Activated CD4-positive, alpha-beta T cell treated with anti-CD3 and anti-CD28 coated beads, Interleukin-2, amount 10 ng/mL, durations not matched to agents 7 days and 5 days (primary cell): ENCODE data around the gene AHNAK. TPM values are rescaled to one million over a fixed set of nuclear protein-coding genes. Genes with fewer than 3 reads are reported as not detected.

ENCODE experiments used
- CTCF ChIA-PET: fragments of 350-600 bp; sonication (Branson Sonifier 250); formaldehyde crosslinking; loops from one replicate; lab custom pipeline; 2021; ENCODE audit warnings: antibody characterized with exemption; lab: Charles Lee
- POLR2A ChIA-PET: fragments of 350-600 bp; sonication (Branson Sonifier 250); formaldehyde crosslinking; loops from one replicate; lab custom pipeline; 2021; ENCODE audit warnings: antibody characterized with exemption; lab: Charles Lee
- DNase-seq: peaks from one replicate; pipeline ENCODE4 v3.0.0-alpha.2; 2020
- H3K27ac Mint-ChIP-seq: one replicate; pipeline ENCODE4 v1.8.0; 2021; ENCODE audit warnings: mild to moderate bottlenecking, moderate library complexity, mixed read lengths
- H3K27me3 Mint-ChIP-seq: one replicate; pipeline ENCODE4 v1.8.0; 2021; ENCODE audit warnings: mixed read lengths
- H3K36me3 Mint-ChIP-seq: one replicate; pipeline ENCODE4 v1.8.0; 2021; ENCODE audit warnings: low read depth, mixed read lengths
- H3K4me1 Mint-ChIP-seq: one replicate; pipeline ENCODE4 v1.8.0; 2021; ENCODE audit warnings: mixed read lengths
- H3K4me3 Mint-ChIP-seq: one replicate; pipeline ENCODE4 v1.8.0; 2021; ENCODE audit warnings: mild to moderate bottlenecking, moderate library complexity, mixed read lengths
- H3K9me3 Mint-ChIP-seq: one replicate; pipeline ENCODE4 v1.8.0; 2021; ENCODE audit warnings: mixed read lengths
- total RNA-seq, 2 experiments: library from RNA; stranded (reverse); gene quantifications; one replicate each; pipeline ENCODE4 v1.2.3, GENCODE V29; 2021

The AHNAK gene
- total RNA-seq, 2 experiments from 2014 or later: 206 to 237 TPM

- no peaks in the 10 kb centered on the region for H3K9me3 Mint-ChIP-seq
- H3K36me3 Mint-ChIP-seq: peaks cover 23% of the 10 kb centered on the region
- H3K4me1 Mint-ChIP-seq: peaks cover 59% of the 10 kb centered on the region
- no peaks in the 10 kb centered on the region for H3K27me3 Mint-ChIP-seq
- ChIA-PET CTCF (interaction anchor here (0.6 to 10.0 kb wide), 5 partner anchors 19 to 114 kb away, joined by 3 to 83 read pairs (median 7); no protein-coding TSS in a partner anchor), POLR2A (no interaction called here)
- peak overlapping the region; percentile 40 for H3K4me3 Mint-ChIP-seq
- H3K27ac Mint-ChIP-seq: peak overlapping the region; percentile 69
- no peak for DNase-seq
Observed at GRCh38 chr11:62538470-62539237, 8.0 kb downstream of the AHNAK start.

GRCh38 chr11:62536301-62536957, 10.2 kb downstream of the AHNAK start:
- peaks cover 37% of the 10 kb centered on the region for H3K4me1 Mint-ChIP-seq
- no peaks in the 10 kb centered on the region for H3K9me3 Mint-ChIP-seq
- peaks cover 41% of the 10 kb centered on the region for H3K36me3 Mint-ChIP-seq
- ChIA-PET POLR2A (no interaction called here), CTCF (interaction anchor here (0.7 to 1.1 kb wide), 2 partner anchors 9 to 295 kb away, joined by 3 to 4 read pairs; partner anchors contain the start of gene STX5)
- no peak for DNase-seq
- no peak overlapping the region for H3K4me3 Mint-ChIP-seq
- H3K27ac Mint-ChIP-seq: no peak overlapping the region
- no peaks in the 10 kb centered on the region for H3K27me3 Mint-ChIP-seq

- H3K36me3 Mint-ChIP-seq: peaks cover 47% of the 10 kb centered on the region
- H3K4me3 Mint-ChIP-seq: no peak overlapping the region
- H3K9me3 Mint-ChIP-seq: no peaks in the 10 kb centered on the region
- peaks cover 31% of the 10 kb centered on the region for H3K4me1 Mint-ChIP-seq
- H3K27me3 Mint-ChIP-seq: no peaks in the 10 kb centered on the region
- H3K27ac Mint-ChIP-seq: no peak overlapping the region
- POLR2A ChIA-PET: no interaction called here
- no peak for DNase-seq
- CTCF ChIA-PET: interaction anchor here (0.7 to 1.1 kb wide), 3 partner anchors 9 to 296 kb away, joined by 3 to 5 read pairs (median 4); partner anchors contain the start of gene STX5
Observed at GRCh38 chr11:62535802-62536201, 10.8 kb downstream of the AHNAK start.

- no peak overlapping the region for H3K4me3 Mint-ChIP-seq
- H3K36me3 Mint-ChIP-seq: peaks cover 55% of the 10 kb centered on the region
- DNase-seq: no peak
- ChIA-PET CTCF (interaction anchor here (1.0 to 1.1 kb wide), 2 partner anchors 10 to 110 kb away, joined by 3 to 5 read pairs; no protein-coding TSS in a partner anchor), POLR2A (no interaction called here)
- H3K9me3 Mint-ChIP-seq: no peaks in the 10 kb centered on the region
- H3K4me1 Mint-ChIP-seq: peaks cover 25% of the 10 kb centered on the region
- H3K27ac Mint-ChIP-seq: peak overlapping the region; percentile 42
- H3K27me3 Mint-ChIP-seq: no peaks in the 10 kb centered on the region
Observed at GRCh38 chr11:62534779-62535545, 11.6 kb downstream of the AHNAK start.

- DNase-seq: no peak
- POLR2A ChIA-PET: no interaction called here
- Mint-ChIP-seq H3K4me3 (no peak overlapping the region), H3K9me3 (no peaks in the 10 kb centered on the region), H3K27ac (no peak overlapping the region), H3K27me3 (no peaks in the 10 kb centered on the region), H3K36me3 (peaks cover 81% of the 10 kb centered on the region), H3K4me1 (peaks cover 4% of the 10 kb centered on the region)
- CTCF ChIA-PET: no interaction called here
Observed at GRCh38 chr11:62532096-62532495, 14.5 kb downstream of the AHNAK start.

- Mint-ChIP-seq H3K9me3 (no peaks in the 10 kb centered on the region), H3K4me3 (no peak overlapping the region)
- POLR2A ChIA-PET: no interaction called here
Observed at GRCh38 chr11:62516736-62517371, 29.8 kb downstream of the AHNAK start.

GRCh38 chr11:62514151-62514550, 32.5 kb downstream of the AHNAK start:
- H3K36me3 Mint-ChIP-seq: peaks cover 31% of the 10 kb centered on the region

More at GRCh38 chr11:62516736-62517371, 29.8 kb downstream of the AHNAK start:
- Mint-ChIP-seq H3K36me3 (peaks cover 51% of the 10 kb centered on the region), H3K4me1 (peaks cover 2% of the 10 kb centered on the region), H3K27ac (no peak overlapping the region), H3K27me3 (no peaks in the 10 kb centered on the region)
- DNase-seq: no peak
- CTCF ChIA-PET: no interaction called here

GRCh38 chr11:62513626-62514025, 33.0 kb downstream of the AHNAK start:
- Mint-ChIP-seq H3K4me3 (no peak overlapping the region), H3K9me3 (no peaks in the 10 kb centered on the region), H3K27ac (no peak overlapping the region), H3K36me3 (peaks cover 26% of the 10 kb centered on the region), H3K27me3 (peaks cover 2% of the 10 kb centered on the region), H3K4me1 (peaks cover 2% of the 10 kb centered on the region)
- ChIA-PET CTCF (interaction anchor here (0.6 kb wide), 1 partner anchor 14 kb away, joined by 3 read pairs; no protein-coding TSS in a partner anchor), POLR2A (no interaction called here)
- no peak for DNase-seq

More at GRCh38 chr11:62514151-62514550, 32.5 kb downstream of the AHNAK start:
- Mint-ChIP-seq H3K9me3 (no peaks in the 10 kb centered on the region), H3K4me1 (peaks cover 2% of the 10 kb centered on the region), H3K27me3 (no peaks in the 10 kb centered on the region), H3K27ac (no peak overlapping the region), H3K4me3 (no peak overlapping the region)
- no peak for DNase-seq
- CTCF ChIA-PET: interaction anchor here (0.5 to 1.0 kb wide), 2 partner anchors 15 to 81 kb away, joined by 3 to 4 read pairs; no protein-coding TSS in a partner anchor
- POLR2A ChIA-PET: no interaction called here

- DNase-seq: no peak
- ChIA-PET CTCF (no interaction called here), POLR2A (no interaction called here)
- peaks cover 19% of the 10 kb centered on the region for H3K36me3 Mint-ChIP-seq
- H3K9me3 Mint-ChIP-seq: no peaks in the 10 kb centered on the region
- no peak overlapping the region for H3K27ac Mint-ChIP-seq
- peaks cover 2% of the 10 kb centered on the region for H3K27me3 Mint-ChIP-seq
- peaks cover 2% of the 10 kb centered on the region for H3K4me1 Mint-ChIP-seq
- H3K4me3 Mint-ChIP-seq: no peak overlapping the region
Observed at GRCh38 chr11:62512961-62513360, 33.6 kb downstream of the AHNAK start.

GRCh38 chr11:62508336-62509058, 38.1 kb downstream of the AHNAK start:
- no peak for DNase-seq
- no peak overlapping the region for H3K27ac Mint-ChIP-seq
- H3K9me3 Mint-ChIP-seq: no peaks in the 10 kb centered on the region
- no peak overlapping the region for H3K4me3 Mint-ChIP-seq
- POLR2A ChIA-PET: no interaction called here
- H3K36me3 Mint-ChIP-seq: no peaks in the 10 kb centered on the region
- H3K27me3 Mint-ChIP-seq: peaks cover 9% of the 10 kb centered on the region
- no peaks in the 10 kb centered on the region for H3K4me1 Mint-ChIP-seq
- CTCF ChIA-PET: interaction anchor here (1.1 to 1.6 kb wide), 2 partner anchors 35 to 499 kb away, joined by 3 to 4 read pairs; no protein-coding TSS in a partner anchor

GRCh38 chr11:62507125-62507422, 39.5 kb downstream of the AHNAK start:
- Mint-ChIP-seq H3K36me3 (no peaks in the 10 kb centered on the region), H3K4me1 (peaks cover 5% of the 10 kb centered on the region), H3K27me3 (peaks cover 13% of the 10 kb centered on the region), H3K27ac (no peak overlapping the region), H3K4me3 (no peak overlapping the region), H3K9me3 (no peaks in the 10 kb centered on the region)
- no peak for DNase-seq
- POLR2A ChIA-PET: no interaction called here
- CTCF ChIA-PET: interaction anchor here (0.9 to 1.6 kb wide), 4 partner anchors 32 to 501 kb away, joined by 3 to 4 read pairs (median 4); no protein-coding TSS in a partner anchor
